Measurements from ENCODE around the gene UBE2D1.

The UBE2D1 gene

DNA sequence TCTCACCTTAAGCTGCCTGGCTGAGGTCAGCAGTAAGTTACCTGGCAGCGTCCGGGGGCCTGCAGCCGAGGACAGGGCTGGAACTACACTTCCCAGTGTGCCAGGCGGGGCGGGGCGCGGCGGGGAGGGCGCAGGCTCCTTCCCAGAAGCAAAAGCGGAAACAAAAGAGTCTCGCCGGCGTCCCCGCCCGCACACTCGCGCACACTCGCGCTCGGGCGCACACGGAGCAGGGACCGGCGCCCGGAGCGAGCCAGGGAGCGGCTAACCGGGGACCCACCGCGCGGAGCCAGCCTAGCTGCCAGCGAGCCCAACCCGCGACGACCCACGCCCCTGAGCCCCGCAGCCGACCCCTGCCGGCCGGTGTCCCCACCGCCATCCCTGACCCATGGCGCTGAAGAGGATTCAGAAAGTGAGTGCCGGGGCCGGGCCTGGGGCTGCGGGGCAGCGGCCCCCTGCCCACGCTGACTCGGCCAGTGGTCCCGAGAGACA is at the start of gene UBE2D1:
Gene UBE2D1, plus strand, starts transcription at position 190 of the 489 bp plus-strand sequence. Its CDS starts 196 bp downstream, at position 386.
- peak; percentile 90 to 97 (median 96) for DNase-seq

DNA sequence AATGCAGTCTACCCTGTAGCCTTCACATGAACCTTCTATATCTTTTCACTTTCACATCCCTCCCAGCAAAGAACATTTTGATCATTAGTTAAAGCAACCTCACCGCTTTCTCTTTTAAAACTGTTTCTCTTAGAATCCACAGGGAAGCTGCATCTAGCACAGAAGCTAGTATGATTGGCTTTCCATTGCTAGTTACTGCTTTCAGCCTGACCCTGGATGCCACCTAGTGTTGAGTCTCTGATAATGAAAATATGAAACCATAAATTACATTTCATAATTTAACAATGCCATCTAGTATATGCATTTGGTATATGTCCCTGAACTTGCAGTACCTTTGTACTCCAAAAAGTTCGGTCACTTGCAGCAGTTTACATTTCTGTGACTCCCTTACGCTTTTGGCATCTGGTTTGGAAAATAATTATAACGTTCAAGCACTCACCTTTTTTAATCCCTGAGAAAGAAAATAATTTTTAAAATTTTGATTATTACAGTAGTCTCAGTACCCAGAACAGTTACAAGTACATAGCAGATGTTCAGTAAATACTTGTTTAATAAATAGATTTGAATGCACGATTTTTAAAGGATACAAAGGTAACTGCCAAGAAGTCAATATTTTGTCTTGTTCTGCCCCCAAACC is 43.1 kb upstream of the UBE2D1 start:
- peak; percentile 71 to 80 (median 72) for DNase-seq

DNA sequence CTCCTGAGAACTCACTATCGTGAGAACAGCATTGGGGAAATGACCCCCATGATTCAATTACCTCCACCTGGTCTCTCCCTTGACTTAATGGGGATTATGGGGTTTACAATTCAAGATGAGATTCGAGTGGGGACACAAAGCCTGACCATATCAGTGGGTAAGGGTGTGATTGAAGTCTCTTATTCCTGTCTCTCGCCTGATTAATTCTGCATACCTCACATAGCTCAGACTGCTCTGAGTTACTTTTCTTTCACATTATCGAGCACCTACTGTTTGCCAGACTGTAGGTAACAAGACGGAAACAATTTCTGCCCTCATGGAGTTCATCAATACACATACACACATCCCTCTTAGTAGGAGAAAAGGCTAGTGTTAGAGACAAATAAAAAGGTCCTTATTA is 40.8 kb upstream of the UBE2D1 start:
- no peak for DNase-seq

DNA sequence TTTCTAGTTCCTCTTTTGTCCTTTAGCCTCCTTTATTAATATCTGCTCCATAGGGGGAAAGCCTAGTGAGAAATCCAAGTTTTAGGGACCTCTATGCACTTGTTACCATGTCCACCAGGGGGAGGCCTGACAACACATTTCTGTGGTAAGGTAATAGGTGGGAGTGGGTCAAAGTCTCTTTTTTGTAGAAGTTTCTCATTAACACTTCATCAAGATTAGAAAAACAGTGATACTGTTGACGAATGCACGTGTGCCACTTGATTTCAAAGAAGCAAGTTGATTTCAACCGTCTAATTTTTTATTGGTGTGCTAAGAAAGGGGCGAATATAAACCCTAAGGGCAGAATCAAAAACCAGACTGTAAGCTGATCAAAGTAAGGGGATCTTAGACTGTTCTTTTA is 35.2 kb upstream of the UBE2D1 start:
- peak; percentile 78 to 83 (median 82) for DNase-seq

DNA sequence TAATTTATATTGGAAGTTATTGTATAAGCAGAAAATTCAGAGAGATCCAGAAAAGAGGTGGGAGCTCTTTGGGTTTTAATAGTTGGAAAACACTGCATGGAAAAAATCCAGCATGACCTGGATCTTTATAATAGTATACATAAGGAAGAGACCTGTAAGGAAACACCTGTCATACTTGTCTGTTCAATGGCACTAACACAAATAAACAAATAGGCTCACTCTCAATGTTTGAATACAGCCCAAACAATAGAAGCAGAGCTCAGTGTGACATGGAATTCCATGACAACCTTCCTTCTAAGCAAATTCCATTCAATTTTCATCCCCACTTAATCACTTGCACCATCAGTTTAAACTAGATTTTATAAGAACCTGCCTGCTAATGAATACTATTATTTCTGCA is 34.1 kb upstream of the UBE2D1 start:
- DNase-seq: no peak

DNA sequence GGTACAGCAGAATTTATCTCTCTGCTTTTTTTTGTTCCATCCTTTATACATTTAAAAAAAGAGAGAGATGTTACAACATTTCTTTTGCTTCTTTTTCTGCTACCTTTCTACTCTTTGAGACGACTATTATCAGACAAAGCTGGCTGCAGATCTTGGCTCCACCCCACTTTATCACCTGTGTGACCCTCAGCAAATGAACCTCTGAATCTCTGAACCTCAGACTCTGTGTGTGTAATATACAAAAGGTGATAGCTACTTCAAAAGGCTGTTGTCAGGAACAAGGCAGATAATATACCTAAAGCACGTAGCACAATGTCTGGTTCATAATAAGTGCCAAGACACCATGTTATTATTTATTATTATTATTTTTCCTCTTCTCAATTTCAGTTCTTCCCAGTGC is 32.6 kb upstream of the UBE2D1 start:
- no peak for DNase-seq

DNA sequence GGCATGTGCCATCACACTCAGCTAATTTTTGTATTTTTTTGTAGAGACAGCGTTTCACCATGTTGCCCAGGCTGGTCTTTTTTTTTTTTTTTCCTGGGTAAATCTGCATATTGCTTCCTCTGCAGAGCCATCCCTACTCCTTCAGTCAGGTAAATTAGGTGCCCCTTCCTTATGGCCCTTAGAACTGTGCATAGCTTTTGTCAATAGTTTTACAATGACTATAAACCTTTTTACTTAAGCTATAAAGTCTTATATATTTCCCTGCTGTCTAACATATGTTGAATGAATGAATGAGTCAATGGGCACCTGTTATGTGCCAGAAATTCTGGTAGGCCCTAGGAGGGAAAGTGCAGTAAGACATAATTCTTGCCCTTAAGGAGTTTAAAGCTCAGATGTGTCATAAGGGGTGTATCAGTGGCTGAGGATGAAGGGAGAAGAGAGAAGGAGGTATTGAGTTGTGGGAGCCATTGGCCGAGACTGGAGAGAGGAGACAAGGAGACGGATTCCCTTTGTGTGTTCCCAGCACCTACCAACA is 30.6 kb upstream of the UBE2D1 start:
- no peak for DNase-seq

DNA sequence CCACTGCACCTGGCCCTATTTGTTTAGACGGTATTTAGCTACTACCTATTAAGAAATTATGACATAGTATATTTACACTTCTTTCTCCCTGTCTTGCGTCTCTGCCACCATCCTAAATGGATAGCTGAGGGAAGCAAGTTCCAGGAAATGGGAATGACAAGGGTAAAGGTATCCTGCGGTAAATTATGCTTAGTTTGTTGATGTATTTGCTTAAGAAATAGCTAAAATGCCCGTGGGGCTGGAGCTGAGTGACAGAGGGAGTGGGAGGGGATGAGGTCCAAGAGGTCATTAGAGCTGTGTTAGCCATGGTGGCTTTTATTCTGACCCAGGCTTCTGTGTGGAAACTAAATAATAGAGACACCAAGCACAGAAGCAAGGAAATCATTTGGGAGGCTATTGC is 29.0 kb upstream of the UBE2D1 start:
- no peak for DNase-seq

DNA sequence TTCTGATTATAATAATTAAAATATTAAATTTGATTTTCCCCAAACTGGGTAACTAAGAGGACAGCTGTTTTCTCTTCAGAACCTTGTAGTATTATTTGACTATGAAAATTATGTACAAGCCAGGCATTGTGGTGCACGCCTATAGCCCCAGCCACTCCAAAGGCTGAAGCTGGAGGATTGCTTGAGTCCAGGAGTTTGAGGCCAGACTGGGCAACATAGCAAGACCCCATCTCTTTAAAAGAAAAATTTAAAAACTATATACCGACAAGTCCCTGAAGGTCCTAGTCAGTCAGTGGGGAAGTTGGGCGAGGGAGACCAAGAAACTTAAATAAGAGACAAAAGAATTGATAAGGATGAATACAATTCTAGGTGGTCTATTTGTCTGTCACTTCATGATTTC is 27.1 kb upstream of the UBE2D1 start:
- DNase-seq: no peak

DNA sequence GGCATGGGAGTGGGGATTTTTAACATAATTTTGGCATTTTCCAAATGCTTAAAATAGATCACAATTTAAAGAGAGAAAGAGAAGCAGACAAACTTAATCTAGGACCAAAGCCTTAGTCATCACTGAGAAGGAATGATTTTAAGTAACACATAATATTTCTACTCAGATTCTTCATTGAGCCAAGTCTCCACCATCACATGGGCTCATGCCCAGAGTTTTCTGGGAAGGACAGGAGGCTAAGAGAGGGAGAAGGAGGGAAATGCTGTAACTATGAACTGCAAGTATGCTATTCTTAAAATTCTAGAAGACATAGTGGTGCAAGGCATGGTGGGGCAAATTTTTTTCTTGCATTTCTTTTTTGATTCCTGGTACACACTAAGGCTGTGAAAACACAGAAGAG is 23.8 kb upstream of the UBE2D1 start:
- no peak for DNase-seq

DNA sequence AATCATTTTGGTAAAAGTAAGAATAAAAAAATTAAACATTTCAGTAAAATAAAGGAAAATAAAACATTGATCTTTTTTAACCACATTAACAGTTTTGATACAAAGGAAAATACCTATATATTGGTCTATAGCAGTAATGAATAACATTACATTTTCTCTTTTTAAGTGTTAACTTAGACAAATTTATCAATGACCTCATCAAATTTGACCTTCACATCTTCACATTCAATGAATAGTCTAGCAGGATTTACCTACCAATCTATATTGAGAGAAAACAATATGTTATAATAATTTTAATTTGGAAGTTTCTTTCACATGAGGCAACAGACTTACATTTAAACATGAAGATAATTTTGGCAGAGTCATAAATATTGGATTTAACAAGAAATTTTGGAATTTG is 17.9 kb upstream of the UBE2D1 start:
- no peak for DNase-seq

DNA sequence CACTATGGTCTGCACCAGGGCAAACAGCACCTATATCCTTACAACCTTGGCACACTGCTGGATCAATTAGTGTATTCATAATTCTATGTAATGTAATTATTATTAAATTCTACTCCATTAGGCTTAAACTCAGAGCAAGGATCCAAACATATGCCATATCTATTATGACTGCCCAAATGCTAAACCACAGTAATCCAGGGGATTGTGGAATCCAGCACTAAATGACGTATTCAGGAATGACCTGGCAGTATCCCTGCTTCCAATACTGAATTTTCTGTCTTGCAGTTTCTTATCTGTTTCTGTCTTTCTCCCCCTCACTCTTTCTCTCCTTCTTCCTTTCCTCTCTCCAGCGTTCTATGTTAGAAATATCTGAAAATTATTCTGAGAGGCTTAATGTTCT is 16.5 kb upstream of the UBE2D1 start:
- DNase-seq: no peak

DNA sequence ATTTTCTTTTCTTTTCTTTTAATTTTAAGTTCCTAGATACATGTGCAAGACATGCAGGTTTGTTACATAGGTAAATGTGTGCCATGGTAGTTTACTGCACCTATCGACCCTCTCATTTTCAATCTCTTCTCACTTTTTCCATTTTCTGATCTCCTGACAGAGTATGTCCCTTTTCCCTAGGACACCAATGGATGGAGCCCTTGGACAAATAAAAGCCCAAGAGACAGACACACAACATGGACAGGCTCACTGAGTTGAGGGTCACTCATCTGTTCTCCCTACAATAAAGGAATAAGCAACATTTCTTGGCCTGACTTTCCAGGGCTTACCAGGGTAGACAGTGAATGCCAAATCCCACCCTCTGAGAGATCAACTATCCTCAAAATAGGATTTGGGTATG is 15.2 kb upstream of the UBE2D1 start:
- DNase-seq: peak in 2 of 3 donors; percentile 26 to 39

DNA sequence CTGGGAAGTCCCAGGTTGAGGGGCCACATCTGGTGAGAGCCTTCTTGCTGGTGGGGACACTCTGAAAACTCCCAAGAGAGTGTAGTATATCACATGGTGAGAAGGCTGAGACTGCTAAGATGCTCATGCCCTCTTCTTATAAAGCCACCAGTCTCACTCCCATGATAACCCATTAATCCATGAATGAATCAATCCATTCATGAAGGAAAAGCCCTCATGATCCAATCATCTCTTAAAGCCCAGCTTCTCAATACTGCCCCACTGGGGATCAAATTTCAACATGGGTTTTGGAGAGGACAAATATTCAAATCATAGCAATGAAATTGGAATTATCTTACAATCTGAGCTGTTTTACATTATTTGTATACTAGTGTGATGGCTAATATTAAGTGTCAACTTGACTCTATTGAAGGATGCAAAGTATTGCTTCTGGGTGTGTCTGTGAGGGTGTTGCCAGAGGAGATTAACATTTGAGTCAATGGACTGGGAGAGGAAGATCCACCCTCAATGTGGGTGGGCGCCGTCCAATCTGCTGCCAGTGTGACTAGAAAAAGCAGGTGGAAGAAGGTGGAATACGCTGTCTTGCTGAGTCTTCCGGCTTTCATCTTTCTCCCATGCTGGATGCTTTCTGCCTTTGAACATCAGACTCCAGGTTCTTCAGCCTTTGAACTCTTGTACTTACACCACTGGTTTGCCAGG is 14.3 kb upstream of the UBE2D1 start:
- DNase-seq: peak in 2 of 3 donors; percentile 38 to 46

DNA sequence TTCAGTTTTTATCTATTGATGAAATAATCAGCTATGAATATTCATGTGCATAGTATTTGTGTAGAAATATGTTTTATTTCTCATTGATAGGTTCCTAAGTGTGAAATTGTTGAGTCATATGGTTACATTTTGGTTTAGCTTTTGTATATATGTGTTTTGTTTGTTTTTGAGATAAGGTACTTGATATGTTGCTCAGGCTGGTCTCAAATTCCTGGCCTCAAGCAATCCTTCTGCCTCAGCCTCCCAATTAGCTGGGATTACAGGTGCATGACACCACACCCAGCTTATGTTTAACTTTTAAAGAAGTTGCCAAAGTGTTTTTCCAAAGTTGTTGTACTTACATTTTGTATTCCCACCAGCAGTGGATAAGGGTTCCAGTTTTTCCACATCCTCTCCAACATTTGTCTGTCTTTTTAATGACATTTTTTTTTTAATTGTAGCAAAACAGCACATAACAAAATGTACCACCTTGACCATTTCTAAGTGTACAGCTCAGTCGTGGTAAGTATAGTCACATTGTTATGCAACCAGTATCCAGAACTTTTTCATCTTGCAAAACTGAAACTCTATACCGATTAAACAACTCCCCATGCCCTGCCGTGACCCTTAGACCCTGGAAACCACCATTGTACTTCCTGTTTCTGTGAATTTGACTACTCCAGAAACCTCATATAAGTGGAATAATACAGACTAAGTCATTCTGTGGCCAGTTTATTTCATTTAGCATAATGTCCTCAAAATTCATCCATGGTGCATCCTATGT is 12.6 kb upstream of the UBE2D1 start:
- peak; percentile 87 to 97 (median 95) for DNase-seq

DNA sequence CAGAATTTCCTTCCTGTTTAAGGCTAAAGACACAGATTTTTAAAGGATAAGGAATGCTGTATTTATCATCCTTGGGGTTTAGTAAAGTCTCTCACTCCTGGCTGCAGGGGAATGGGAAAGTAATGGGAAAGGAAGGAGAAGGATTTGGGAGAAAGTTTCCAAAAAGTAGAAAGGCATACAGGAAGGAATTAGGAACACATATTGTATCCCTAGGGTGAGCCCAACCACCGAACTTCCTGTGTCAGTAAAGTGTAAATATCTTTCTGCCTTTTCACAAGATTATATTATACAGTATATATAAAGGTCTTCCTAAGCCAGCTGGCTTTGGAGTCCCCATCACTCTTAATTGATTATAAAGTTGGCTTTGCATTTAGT is 12.0 kb upstream of the UBE2D1 start:
- DNase-seq: peak in 1 of 3 donors; percentile 10

DNA sequence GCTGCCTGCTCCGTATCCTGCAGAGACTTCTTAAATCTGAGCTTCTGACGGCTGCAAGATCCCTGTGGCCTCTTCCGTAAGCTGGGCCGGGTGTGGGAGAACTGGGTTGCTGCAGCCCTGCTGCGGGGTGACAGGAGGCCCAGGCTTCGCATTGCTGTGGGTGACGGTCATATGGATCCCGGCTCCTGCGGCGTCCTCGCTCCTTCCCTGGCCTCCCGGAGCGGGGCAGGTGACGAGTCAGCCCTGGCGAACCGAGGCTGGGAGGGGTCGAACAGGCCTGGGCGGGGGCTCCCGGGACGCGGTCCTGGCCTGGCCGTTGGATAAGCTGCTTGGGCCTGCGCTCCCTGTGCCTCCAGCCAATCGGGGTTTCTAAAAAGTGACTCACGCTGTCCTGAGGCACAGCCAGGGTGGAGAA is 7.8 kb upstream of the UBE2D1 start:
- DNase-seq: no peak

DNA sequence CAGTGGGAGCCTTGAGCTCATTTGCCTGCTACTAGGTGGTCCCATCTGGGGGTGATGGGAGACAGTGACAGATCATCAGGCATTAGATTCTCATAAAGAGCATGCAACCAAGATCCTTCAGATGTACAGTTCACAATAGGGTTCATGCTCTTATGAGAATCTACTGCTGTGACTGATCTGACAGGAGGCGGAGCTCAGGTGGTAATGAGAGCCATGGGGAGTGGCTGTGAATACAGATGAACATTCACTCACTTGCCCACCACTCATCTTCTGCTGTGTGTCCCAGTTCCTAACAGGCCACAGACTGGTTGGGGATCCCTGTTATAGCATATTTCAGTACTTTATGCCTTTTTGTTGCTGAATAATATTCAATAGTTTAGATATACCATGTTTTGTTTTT is 6.6 kb upstream of the UBE2D1 start:
- DNase-seq: no peak

DNA sequence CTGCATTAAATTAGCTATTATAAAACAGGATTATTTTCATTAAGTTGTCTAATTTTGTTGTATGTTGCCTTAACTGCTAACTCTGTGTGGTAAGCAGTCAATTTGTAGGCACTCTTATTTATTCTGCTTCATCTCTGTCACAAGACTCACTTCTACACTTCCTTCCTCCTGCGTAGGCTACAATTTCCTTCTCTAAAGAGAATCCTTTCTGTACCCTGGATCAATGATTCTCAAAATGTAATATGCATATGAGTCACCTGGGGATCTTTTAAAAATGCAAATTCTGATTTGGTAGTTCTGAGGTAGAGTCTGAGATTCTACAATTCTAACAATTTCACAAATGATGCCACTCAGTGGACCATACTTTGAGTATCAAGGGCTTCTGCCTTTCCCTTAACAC is 4.4 kb upstream of the UBE2D1 start:
- DNase-seq: peak; percentile 67 to 89 (median 84)

DNA sequence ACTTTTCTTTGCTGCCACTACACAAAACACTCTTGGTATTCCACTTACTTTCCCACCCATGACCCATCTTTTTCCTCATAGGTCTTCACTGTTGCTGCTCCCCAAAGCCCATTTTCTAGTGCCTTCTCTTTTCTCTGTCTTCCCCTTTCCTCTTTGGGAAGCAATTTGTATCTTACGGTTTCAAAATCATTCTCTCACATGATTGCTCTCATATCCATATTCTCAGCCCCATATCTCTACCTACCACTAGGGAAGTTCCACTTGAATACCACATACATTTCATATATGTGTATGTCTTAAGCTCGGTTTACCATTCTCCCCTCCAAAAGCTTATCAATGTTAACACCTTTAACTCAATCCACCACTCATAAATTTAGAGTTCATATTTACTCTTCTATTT is 3.2 kb upstream of the UBE2D1 start:
- peak; percentile 40 to 62 (median 62) for DNase-seq

DNA sequence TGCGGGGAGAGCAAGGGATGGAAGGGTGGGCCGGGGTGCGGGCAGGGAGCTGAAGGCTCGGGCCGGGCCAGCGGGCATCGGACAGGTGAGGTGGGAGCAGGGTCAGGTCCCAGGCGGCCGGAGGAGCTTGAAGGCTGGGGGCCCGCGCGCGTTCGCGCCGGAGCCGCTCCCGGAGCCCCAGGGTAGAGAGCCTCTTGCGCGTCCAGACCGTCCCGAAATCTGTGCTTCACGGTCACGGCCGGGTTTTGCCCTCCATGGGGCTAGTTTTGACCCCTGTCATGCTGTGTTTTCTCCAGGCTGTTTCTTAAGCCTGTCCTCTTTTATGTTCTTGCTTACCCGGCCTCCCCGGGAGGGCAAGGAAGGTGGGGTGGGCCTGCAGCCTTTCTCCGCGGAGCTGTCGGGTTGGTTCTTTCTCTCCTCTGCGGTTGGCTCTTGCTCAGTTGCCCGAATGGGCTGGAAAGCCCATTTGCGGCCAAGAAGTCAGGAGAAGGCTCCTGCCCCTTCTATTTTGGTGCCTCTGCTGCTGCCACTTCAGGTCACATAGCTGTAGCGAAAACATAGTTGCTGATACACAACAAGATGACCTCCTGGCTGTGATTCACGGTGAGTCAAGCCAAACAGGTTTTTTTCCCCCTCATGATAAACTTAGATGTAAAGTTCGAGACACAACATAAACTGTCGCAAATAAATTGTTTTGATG is 650 bp downstream of the UBE2D1 start:
- DNase-seq: peak; percentile 57 to 77 (median 68)

DNA sequence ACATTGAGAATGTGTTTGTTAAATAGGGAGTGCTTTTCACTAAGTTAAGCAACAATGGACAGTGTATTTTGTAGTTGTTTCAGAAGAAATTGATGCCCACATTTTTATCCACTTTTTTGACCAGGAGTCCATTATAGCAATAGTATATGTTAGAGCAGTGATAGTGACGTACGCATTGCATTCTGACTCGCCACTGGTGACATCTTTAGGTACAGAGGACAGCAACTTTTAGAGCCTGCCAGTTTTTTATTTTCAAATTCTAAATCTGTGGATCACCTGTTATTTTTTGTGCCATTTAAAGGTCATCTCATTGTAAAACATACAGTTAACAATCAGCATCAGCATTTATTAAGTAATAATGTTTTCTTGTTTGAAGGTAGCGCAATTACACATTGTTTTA is 1.4 kb downstream of the UBE2D1 start:
- no peak for DNase-seq

DNA sequence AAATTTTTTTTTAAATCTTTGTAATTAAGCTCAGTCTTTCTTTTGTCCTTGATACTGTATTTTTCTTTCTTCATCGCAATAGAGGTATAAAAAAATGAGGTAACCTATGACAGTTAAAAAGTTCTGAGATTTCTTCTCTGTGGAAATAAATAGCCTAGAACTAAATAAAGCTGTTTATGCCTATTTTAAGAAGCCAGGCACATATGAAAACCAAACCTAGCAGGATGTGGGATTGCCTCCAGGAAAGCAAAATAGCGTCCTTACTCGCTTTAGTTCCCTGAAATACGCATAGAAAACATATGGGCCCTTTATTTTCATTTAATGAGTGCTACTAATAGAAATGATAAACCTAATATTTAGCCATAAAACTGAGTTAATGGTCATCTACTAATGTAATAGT is 6.6 kb downstream of the UBE2D1 start:
- DNase-seq: no peak
